Measurements from ENCODE around the gene GATA3.
"Not testable (repeated sequence)": the region's sequence is repeated elsewhere in the genome, so short reads cannot be mapped to it uniquely, and the experiment has no call there.

GATA3 gene

GRCh38 chr10:8054494-8055407, at the start of gene GATA3:
Gene GATA3, plus strand, starts transcription at chr10:8054688. Its CDS starts 968 bp downstream, at chr10:8055656.
- peak within 1 kb of the TSS; percentile 63 to 96 (median 89) for H3K27ac ChIP-seq
- peak within 1 kb of the TSS; percentile 43 to 69 (median 60) for H3K4me3 ChIP-seq

- Histone ChIP-seq H3K4me3 (no peak overlapping the region), H3K27ac (no peak overlapping the region)
These were observed 48.1 kb upstream of the GATA3 start for GRCh38 chr10:8006274-8006999.

- H3K27ac ChIP-seq: no peak overlapping the region
- no peak overlapping the region for H3K4me3 ChIP-seq
These were observed 45.5 kb upstream of the GATA3 start for GRCh38 chr10:8009031-8009430.

GRCh38 chr10:8013006-8013405, 41.5 kb upstream of the GATA3 start:
- no peak overlapping the region for H3K27ac ChIP-seq
- no peak overlapping the region for H3K4me3 ChIP-seq

GRCh38 chr10:8013619-8014018, 40.9 kb upstream of the GATA3 start:
- no peak overlapping the region for H3K27ac ChIP-seq
- no peak overlapping the region for H3K4me3 ChIP-seq

GRCh38 chr10:8014649-8015048, 39.8 kb upstream of the GATA3 start:
- no peak overlapping the region for H3K4me3 ChIP-seq
- H3K27ac ChIP-seq: no peak overlapping the region

GRCh38 chr10:8017277-8017676, 37.2 kb upstream of the GATA3 start:
- H3K27ac ChIP-seq: no peak overlapping the region
- no peak overlapping the region for H3K4me3 ChIP-seq

- Histone ChIP-seq H3K27ac (no peak overlapping the region), H3K4me3 (no peak overlapping the region)
These were observed 31.2 kb upstream of the GATA3 start for GRCh38 chr10:8023321-8023720.

- no peak overlapping the region for H3K27ac ChIP-seq
- no peak overlapping the region for H3K4me3 ChIP-seq
These were observed 30.6 kb upstream of the GATA3 start for GRCh38 chr10:8023851-8024250.

GRCh38 chr10:8026349-8027259, 27.9 kb upstream of the GATA3 start:
- H3K4me3 ChIP-seq: no peak overlapping the region
- H3K27ac ChIP-seq: no peak overlapping the region

GRCh38 chr10:8031211-8031610, 23.3 kb upstream of the GATA3 start:
- not testable (repeated sequence) for H3K4me3 ChIP-seq, H3K27ac ChIP-seq

- Histone ChIP-seq H3K4me3 (no peak overlapping the region), H3K27ac (no peak overlapping the region)
These were observed 21.9 kb upstream of the GATA3 start for GRCh38 chr10:8032558-8032957.

- Histone ChIP-seq H3K27ac (no peak overlapping the region), H3K4me3 (peak overlapping the region in 4 of 7 experiments; percentile 10 to 42 (median 14))
These were observed 20.5 kb upstream of the GATA3 start for GRCh38 chr10:8033812-8034465.

GRCh38 chr10:8034466-8035005, 20.0 kb upstream of the GATA3 start:
- H3K27ac ChIP-seq: no peak overlapping the region
- peak overlapping the region in 5 of 7 experiments; percentile 10 to 42 (median 14) for H3K4me3 ChIP-seq

GRCh38 chr10:8035006-8035640, 19.4 kb upstream of the GATA3 start:
- Histone ChIP-seq H3K4me3 (peak overlapping the region in 3 of 7 experiments; percentile 10 to 42 (median 13)), H3K27ac (no peak overlapping the region)

- H3K27ac ChIP-seq: no peak overlapping the region
- H3K4me3 ChIP-seq: no peak overlapping the region
These were observed 18.6 kb upstream of the GATA3 start for GRCh38 chr10:8035641-8036470.

- no peak overlapping the region for H3K27ac ChIP-seq
- H3K4me3 ChIP-seq: no peak overlapping the region
These were observed 17.8 kb upstream of the GATA3 start for GRCh38 chr10:8036506-8037198.

Measured in skin epidermis (tissue), 12 donors.